ENCODE measurements around the gene USP49. TPM values are rescaled to one million over a fixed set of nuclear protein-coding genes. Genes with fewer than 3 reads are reported as not detected.
A peak's percentile ranks its signal among the peaks of the same experiment; 100 is the strongest.

The USP49 gene
- total and polyA plus RNA-seq, 8 donors = 0.50 to 26.3 (median 4.6) TPM

DNA sequence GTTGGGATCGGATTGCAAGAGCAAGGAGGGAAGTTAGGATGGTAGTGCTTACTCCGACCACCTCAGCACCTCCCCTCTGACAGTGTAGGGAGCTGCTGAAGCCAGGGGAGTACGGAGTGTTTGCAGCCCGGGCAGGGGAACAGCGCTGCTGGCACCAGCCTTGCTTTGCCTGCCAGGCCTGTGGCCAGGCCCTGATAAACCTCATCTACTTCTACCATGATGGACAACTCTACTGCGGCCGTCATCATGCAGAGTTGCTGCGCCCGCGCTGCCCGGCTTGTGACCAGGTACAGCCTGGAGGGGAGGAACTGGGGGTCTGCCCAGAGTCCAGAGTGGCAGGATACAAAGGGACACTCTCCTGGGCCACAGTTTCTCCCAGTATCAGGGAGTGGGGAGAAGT lies 109.9 kb downstream of the USP49 start:
- no peaks in the 10 kb centered on the region for H3K9me3 ChIP-seq
- peaks cover 12 to 17% (median 15%) of the 10 kb centered on the region in 4 donors for H3K36me3 ChIP-seq
- intact Hi-C loops (cut with DNase I; ENCODE audit: low total_unique reads) = loop anchor here (10.0 kb wide), 1 partner anchor 260 kb away; no protein-coding TSS in a partner anchor
- WGBS, 5 donors = 38 to 70% (median 57%) methylated on average over 10 to 11 of the region's 11 CpGs
- TF ChIP-seq, protein P1, sequence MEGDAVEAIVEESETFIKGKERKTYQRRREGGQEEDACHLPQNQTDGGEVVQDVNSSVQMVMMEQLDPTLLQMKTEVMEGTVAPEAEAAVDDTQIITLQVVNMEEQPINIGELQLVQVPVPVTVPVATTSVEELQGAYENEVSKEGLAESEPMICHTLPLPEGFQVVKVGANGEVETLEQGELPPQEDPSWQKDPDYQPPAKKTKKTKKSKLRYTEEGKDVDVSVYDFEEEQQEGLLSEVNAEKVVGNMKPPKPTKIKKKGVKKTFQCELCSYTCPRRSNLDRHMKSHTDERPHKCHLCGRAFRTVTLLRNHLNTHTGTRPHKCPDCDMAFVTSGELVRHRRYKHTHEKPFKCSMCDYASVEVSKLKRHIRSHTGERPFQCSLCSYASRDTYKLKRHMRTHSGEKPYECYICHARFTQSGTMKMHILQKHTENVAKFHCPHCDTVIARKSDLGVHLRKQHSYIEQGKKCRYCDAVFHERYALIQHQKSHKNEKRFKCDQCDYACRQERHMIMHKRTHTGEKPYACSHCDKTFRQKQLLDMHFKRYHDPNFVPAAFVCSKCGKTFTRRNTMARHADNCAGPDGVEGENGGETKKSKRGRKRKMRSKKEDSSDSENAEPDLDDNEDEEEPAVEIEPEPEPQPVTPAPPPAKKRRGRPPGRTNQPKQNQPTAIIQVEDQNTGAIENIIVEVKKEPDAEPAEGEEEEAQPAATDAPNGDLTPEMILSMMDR (IDR thresholded peaks at IDR 0.05) = no peak
- TF ChIP-seq EP300 (IDR thresholded peaks at IDR 0.05) = no peak
- TF ChIP-seq POLR2A (IDR thresholded peaks at IDR 0.05) = no peak
- peak overlapping the region in 2 of 4 donors; percentile 91 to 98 for H3K4me3 ChIP-seq
- peak overlapping the region; percentile 68 to 96 (median 95) for H3K27ac ChIP-seq
- H3K4me1 ChIP-seq = peaks cover 48 to 74% (median 73%) of the 10 kb centered on the region in 4 donors
- H3K27me3 ChIP-seq = no peaks in the 10 kb centered on the region
- peak in 1 of 2 donors; percentile 57 for DNase-seq

DNA sequence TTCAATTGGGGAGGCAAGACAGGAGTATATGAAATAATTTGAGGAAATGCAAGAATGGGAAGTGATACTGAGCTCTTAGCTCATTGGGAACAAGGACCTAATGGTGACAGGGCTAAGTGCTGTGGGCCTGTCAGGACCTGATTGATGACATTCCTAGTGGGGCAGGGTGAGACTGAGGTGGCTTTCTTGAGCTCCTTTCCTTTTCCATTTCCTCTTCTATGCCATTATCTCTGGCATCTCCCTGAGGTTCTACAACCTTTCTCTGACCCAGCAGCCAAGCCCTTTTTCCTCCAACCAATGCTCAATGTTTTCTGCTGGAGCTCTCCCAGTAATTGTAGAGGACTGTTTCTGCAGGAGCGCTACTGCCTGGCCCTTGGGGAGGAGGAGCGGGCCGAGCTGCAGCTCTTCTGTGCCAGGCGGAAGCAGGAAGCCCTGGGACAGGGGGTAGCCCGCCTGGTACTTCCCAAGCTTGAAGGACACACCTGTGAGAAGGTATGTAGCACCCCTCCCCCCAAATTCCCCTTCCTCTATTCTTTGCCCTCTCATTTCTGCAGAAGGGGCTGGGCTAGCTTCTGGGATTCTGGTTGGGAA lies 110.5 kb downstream of the USP49 start:
- Histone ChIP-seq H3K4me3 (peak overlapping the region in 2 of 4 donors; percentile 91 to 98), H3K27ac (peak overlapping the region; percentile 68 to 96 (median 95)), H3K27me3 (no peaks in the 10 kb centered on the region), H3K4me1 (peaks cover 48 to 78% (median 70%) of the 10 kb centered on the region in 4 donors), H3K9me3 (no peaks in the 10 kb centered on the region), H3K36me3 (peaks cover 8 to 11% (median 10%) of the 10 kb centered on the region in 4 donors)
- WGBS, 5 donors = 9 to 76% (median 46%) methylated on average over 5 of the region's 5 CpGs
- TF ChIP-seq POLR2AphosphoS5 (IDR thresholded peaks at IDR 0.05) (peak in 1 of 3 donors; percentile 51), POLR2A (IDR thresholded peaks at IDR 0.05) (no peak), EP300 (IDR thresholded peaks at IDR 0.05) (no peak)
- TF ChIP-seq, protein P1 (IDR thresholded peaks at IDR 0.05) = no peak
- intact Hi-C loops (cut with DNase I; ENCODE audit: low total_unique reads) = loop anchor here (10.0 kb wide), 1 partner anchor 260 kb away; no protein-coding TSS in a partner anchor
- DNase-seq = peak; percentile 69 to 84

DNA sequence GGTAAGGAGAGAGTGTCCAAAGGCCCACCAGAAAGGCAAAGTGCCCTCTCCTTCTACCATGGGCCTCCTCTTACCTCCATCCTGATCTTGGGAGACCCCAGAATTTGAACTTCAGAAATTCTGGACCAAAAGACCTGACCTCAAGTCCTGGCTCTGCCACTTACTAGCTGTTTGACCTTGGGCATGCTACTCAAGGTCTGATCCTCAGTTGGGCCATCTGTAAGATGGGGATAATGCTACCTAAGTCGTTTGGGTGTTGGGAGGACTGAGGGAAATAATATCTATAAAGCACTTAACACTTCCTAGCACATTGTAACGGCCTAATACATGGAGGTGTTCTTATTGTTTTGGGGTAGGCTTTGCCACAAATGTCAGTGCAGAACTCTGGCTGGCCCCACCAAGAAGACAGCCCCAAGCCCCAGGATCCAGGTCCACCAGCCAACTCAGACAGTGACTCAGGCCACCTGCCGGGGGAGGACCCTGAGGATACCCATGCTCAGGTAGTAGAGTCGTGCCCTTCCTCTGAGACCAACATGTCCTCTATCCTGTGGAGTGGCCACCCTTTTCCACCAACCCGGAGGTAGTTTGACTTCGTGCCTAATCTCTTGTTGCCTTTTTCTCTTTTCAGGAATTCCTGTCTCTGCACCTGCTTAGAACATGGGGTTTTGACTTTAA lies 111.9 kb downstream of the USP49 start:
- Histone ChIP-seq H3K4me3 (no peak overlapping the region), H3K4me1 (peaks cover 45 to 76% (median 69%) of the 10 kb centered on the region in 4 donors), H3K27ac (peak overlapping the region in 4 of 5 donors; percentile 14 to 96 (median 96)), H3K36me3 (no peaks in the 10 kb centered on the region), H3K9me3 (no peaks in the 10 kb centered on the region), H3K27me3 (no peaks in the 10 kb centered on the region)
- intact Hi-C loops (cut with DNase I; ENCODE audit: low total_unique reads) = loop anchor here (10.0 kb wide), 1 partner anchor 262 kb away; no protein-coding TSS in a partner anchor
- DNase-seq = no peak
- TF ChIP-seq POLR2A (IDR thresholded peaks at IDR 0.05) (no peak), POLR2AphosphoS5 (IDR thresholded peaks at IDR 0.05) (no peak), EP300 (IDR thresholded peaks at IDR 0.05) (no peak)
- TF ChIP-seq, protein P1 (IDR thresholded peaks at IDR 0.05) = no peak
- WGBS, 5 donors = 73 to 79% (median 79%) methylated on average over 6 of the region's 6 CpGs

DNA sequence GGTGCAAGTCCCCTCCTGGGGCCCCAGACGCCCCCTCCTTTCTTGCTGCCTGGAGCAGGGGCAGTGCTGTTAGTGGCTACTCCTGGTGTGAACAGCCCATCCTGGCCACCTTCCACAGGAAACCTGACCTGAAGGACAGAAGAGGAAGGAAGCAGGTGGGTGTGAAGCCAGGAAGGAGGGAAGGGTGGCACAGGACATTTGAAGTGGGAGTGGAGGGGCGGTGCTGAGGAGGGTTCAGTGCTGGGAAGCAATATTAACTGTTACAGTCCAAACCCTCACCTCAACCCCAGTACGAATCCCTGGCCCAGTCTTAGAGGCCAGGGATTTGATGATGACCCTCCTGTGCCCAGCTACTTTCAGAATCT lies 113.8 kb downstream of the USP49 start:
- intact Hi-C loops (cut with DNase I; ENCODE audit: low total_unique reads) = loop anchor here (10.0 kb wide), 1 partner anchor 263 kb away; no protein-coding TSS in a partner anchor
- peak overlapping the region; percentile 82 to 94 (median 90) for H3K27ac ChIP-seq
- DNase-seq = peak in 1 of 2 donors; percentile 59
- H3K36me3 ChIP-seq = peaks cover 0 to 11% (median 10%) of the 10 kb centered on the region in 4 donors
- TF ChIP-seq POLR2AphosphoS5 (IDR thresholded peaks at IDR 0.05) (no peak), POLR2A (IDR thresholded peaks at IDR 0.05) (no peak), EP300 (IDR thresholded peaks at IDR 0.05) (no peak)
- TF ChIP-seq, protein P1 (IDR thresholded peaks at IDR 0.05) = no peak
- H3K4me1 ChIP-seq = peaks cover 45 to 89% (median 68%) of the 10 kb centered on the region in 4 donors
- no peaks in the 10 kb centered on the region for H3K9me3 ChIP-seq
- no peaks in the 10 kb centered on the region for H3K27me3 ChIP-seq
- WGBS, 5 donors = 12 to 18% (median 15%) methylated on average over 2 to 3 of the region's 3 CpGs
- peak overlapping the region; percentile 67 to 91 (median 70) for H3K4me3 ChIP-seq

Measured in stomach (tissue), 9 donors.